ENCODE data around the gene OTUD4. TPM values are rescaled to one million over a fixed set of nuclear protein-coding genes. Genes with fewer than 3 reads are reported as not detected.

The OTUD4 gene
- total RNA-seq, 1 donor from 2014 or later, result 34.0 TPM

DNA sequence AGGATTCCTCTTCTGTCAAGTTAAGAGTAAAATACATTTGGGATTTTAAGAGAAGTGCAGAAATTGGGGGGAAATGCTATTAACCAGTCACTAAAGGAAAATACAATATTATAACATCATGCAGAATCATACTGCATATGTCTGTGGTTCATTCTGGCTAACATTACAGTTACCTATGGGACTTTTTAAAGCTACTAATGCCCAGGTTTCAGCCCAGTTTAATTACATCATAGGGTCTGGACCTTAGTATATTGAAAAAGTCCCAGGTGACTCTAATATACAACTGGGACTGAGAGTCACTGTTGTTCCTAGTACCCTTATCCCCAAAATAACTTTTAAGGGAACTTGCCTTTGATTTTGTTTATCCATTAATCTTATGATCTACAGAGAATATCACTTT lies 72.3 kb downstream of the OTUD4 start:
- H3K36me3 Mint-ChIP-seq (ENCODE audit: low read depth), result peaks cover 16% of the 10 kb centered on the region

GRCh38 chr4:145107126-145107525 lies 73.3 kb downstream of the OTUD4 start:
- DNase-seq (ENCODE audit: low read depth, low spot score), result no peak
- peaks cover 7% of the 10 kb centered on the region for H3K36me3 Mint-ChIP-seq (ENCODE audit: low read depth)
- no peaks in the 10 kb centered on the region for H3K9me3 Mint-ChIP-seq
- no peak overlapping the region for H3K27ac Mint-ChIP-seq (ENCODE audit: unreplicated experiment)
- TF ChIP-seq, protein P1, sequence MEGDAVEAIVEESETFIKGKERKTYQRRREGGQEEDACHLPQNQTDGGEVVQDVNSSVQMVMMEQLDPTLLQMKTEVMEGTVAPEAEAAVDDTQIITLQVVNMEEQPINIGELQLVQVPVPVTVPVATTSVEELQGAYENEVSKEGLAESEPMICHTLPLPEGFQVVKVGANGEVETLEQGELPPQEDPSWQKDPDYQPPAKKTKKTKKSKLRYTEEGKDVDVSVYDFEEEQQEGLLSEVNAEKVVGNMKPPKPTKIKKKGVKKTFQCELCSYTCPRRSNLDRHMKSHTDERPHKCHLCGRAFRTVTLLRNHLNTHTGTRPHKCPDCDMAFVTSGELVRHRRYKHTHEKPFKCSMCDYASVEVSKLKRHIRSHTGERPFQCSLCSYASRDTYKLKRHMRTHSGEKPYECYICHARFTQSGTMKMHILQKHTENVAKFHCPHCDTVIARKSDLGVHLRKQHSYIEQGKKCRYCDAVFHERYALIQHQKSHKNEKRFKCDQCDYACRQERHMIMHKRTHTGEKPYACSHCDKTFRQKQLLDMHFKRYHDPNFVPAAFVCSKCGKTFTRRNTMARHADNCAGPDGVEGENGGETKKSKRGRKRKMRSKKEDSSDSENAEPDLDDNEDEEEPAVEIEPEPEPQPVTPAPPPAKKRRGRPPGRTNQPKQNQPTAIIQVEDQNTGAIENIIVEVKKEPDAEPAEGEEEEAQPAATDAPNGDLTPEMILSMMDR (conservative IDR thresholded peaks at IDR 0.05), result no peak
- H3K4me1 Mint-ChIP-seq, result no peaks in the 10 kb centered on the region
- H3K27me3 Mint-ChIP-seq (ENCODE audit: low read depth), result no peaks in the 10 kb centered on the region
- H3K4me3 Mint-ChIP-seq, result no peak overlapping the region

More for the DNA sequence above, 72.3 kb downstream of the OTUD4 start:
- DNase-seq (ENCODE audit: low read depth, low spot score), result no peak
- no peaks in the 10 kb centered on the region for H3K27me3 Mint-ChIP-seq (ENCODE audit: low read depth)
- TF ChIP-seq, protein P1 (conservative IDR thresholded peaks at IDR 0.05), result no peak
- no peak overlapping the region for H3K4me3 Mint-ChIP-seq
- no peaks in the 10 kb centered on the region for H3K9me3 Mint-ChIP-seq
- H3K4me1 Mint-ChIP-seq, result no peaks in the 10 kb centered on the region
- H3K27ac Mint-ChIP-seq (ENCODE audit: unreplicated experiment), result no peak overlapping the region

DNA sequence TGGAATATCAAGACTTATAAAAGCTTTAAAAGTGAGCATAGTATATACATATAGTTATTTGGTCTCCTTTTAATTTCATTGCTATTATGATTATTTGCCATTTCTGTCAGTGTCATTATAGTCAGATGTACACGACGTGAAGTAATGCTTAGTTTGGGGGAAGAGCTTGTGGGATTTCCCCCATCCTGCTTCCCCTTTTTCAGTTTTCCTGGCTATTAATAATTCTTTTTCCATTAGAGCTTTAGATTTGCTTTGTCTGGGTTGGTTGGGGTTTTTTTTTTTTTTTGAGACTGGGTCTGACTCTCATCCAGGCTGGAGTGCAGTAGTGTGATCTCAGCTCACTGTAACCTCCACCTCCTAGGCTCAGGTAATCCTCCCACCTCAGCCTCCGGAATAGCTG lies 76.9 kb downstream of the OTUD4 start:
- Mint-ChIP-seq H3K27me3 (ENCODE audit: low read depth) (no peaks in the 10 kb centered on the region), H3K4me1 (peaks cover 13% of the 10 kb centered on the region), H3K36me3 (ENCODE audit: low read depth) (peaks cover 2% of the 10 kb centered on the region), H3K4me3 (no peak overlapping the region), H3K9me3 (no peaks in the 10 kb centered on the region), H3K27ac (ENCODE audit: unreplicated experiment) (no peak overlapping the region)
- DNase-seq (ENCODE audit: low read depth, low spot score), result no peak
- TF ChIP-seq, protein P1 (conservative IDR thresholded peaks at IDR 0.05), result no peak

DNA sequence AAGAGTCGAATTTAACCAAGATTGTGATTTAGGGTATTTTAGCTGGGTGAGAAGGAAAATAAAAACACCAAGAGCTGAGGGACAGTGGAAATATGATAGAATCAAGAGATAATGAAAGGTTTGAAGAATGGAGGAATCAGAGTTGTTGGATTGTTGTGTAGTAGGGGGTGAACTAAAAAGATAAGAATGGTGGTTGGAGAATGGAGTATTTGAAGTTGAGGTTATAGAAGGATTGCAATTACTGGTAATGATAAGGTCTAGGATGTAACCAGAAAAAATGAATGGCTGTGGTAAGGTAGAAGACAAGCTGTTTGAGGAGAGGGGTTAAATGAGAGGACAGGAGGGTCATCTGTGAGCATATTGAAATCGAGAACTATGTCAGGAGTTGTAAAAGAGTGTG lies 77.8 kb downstream of the OTUD4 start:
- Mint-ChIP-seq H3K27ac (ENCODE audit: unreplicated experiment) (no peak overlapping the region), H3K4me1 (peaks cover 18% of the 10 kb centered on the region), H3K27me3 (ENCODE audit: low read depth) (no peaks in the 10 kb centered on the region), H3K4me3 (no peak overlapping the region), H3K9me3 (no peaks in the 10 kb centered on the region), H3K36me3 (ENCODE audit: low read depth) (peaks cover 2% of the 10 kb centered on the region)
- no peak for DNase-seq (ENCODE audit: low read depth, low spot score)
- TF ChIP-seq, protein P1 (conservative IDR thresholded peaks at IDR 0.05), result no peak

- no peaks in the 10 kb centered on the region for H3K9me3 Mint-ChIP-seq
- H3K36me3 Mint-ChIP-seq (ENCODE audit: low read depth), result peaks cover 2% of the 10 kb centered on the region
- no peak overlapping the region for H3K27ac Mint-ChIP-seq (ENCODE audit: unreplicated experiment)
- H3K27me3 Mint-ChIP-seq (ENCODE audit: low read depth), result no peaks in the 10 kb centered on the region
- DNase-seq (ENCODE audit: low read depth, low spot score), result no peak
- H3K4me1 Mint-ChIP-seq, result peaks cover 25% of the 10 kb centered on the region
- no peak overlapping the region for H3K4me3 Mint-ChIP-seq
- TF ChIP-seq, protein P1 (conservative IDR thresholded peaks at IDR 0.05), result no peak
Observed at GRCh38 chr4:145101091-145101490, 79.3 kb downstream of the OTUD4 start.

- Mint-ChIP-seq H3K4me3 (peak overlapping the region; percentile 97), H3K4me1 (peaks cover 25% of the 10 kb centered on the region), H3K27ac (ENCODE audit: unreplicated experiment) (no peak overlapping the region), H3K27me3 (ENCODE audit: low read depth) (no peaks in the 10 kb centered on the region), H3K9me3 (peaks cover 2% of the 10 kb centered on the region), H3K36me3 (ENCODE audit: low read depth) (peaks cover 9% of the 10 kb centered on the region)
- no peak for DNase-seq (ENCODE audit: low read depth, low spot score)
- TF ChIP-seq, protein P1 (conservative IDR thresholded peaks at IDR 0.05), result no peak
Observed at GRCh38 chr4:145099653-145100052, 80.7 kb downstream of the OTUD4 start.

Measured in neural crest cell (in vitro differentiated cells).